ENCODE results near the gene SLC26A1. TPM values are rescaled to one million over a fixed set of nuclear protein-coding genes. Genes with fewer than 3 reads are reported as not detected.

SLC26A1 gene
- total and polyA plus RNA-seq, 2 of the 13 experiments (the other 11 are each of a cell fraction or from before 2014, with no cell fraction given) = 5.4 to 22.9 TPM

GRCh38 chr4:952881-953573, 40.2 kb downstream of the SLC26A1 start:
- in situ Hi-C loops (cut with HindIII; ENCODE audit: extremely low pct_ligation_motif_present, low pct_unique_long_range_greater_than_20kb) (no loop called here), intact Hi-C loops (cut with micrococcal nuclease; ENCODE audit: unreplicated experiment) (no loop called here)
- Histone ChIP-seq H3K27ac (ENCODE audit: extremely low read length, insufficient read depth, low read length) (no peak overlapping the region), H3K9ac (ENCODE audit: insufficient read depth, low read depth, low read length) (no peak overlapping the region), H4K20me1 (ENCODE audit: insufficient read depth, low read length) (no peaks in the 10 kb centered on the region), H3K9me3 (ENCODE audit: low read length) (no peaks in the 10 kb centered on the region), H2AFZ (ENCODE audit: low read length) (no peak overlapping the region), H3K4me1 (ENCODE audit: insufficient read depth, low read length) (peaks cover 7% of the 10 kb centered on the region; the same call in 1 of the 2 replicates), H3K36me3 (replicated peaks in 1 of 2; ENCODE audit: control insufficient read depth in 1 of 2, insufficient read depth in 2 of 2, low read length in 2 of 2) (no peaks in the 10 kb centered on the region), H3K4me3 (replicated peaks in 1 of 3; ENCODE audit: insufficient read depth in 1 of 3, low read depth in 2 of 3, low read length in 3 of 3) (no peak overlapping the region), H3K27me3 (ENCODE audit: control insufficient read depth in 1 of 2, insufficient read depth in 2 of 2, low read length in 2 of 2) (no peaks in the 10 kb centered on the region), H3K4me2 (ENCODE audit: low read depth, low read length) (no peak overlapping the region), H3K79me2 (ENCODE audit: insufficient read depth, low read length) (no peaks in the 10 kb centered on the region)
- FAIRE-seq (no peak), DNase-seq (ENCODE audit: low spot score) (no peak), ATAC-seq (no peak)
- POLR2A ChIA-PET = no interaction called here
- no TSS peak for BruUV-seq (replicated peaks)
- WGBS (ENCODE audit: low lambda C conversion rate) = 95% methylated on average over 27 of the region's 28 CpGs
- CTCF ChIA-PET (ENCODE audit: low intra/inter-chr PET ratio, low total read pairs) = no interaction called here
- no peak for TF ChIP-seq ASH2L (IDR thresholded peaks at IDR 0.05; ENCODE audit: insufficient read length, low read depth, low read length)
- no peak for TF ChIP-seq PTBP1 (IDR thresholded peaks at IDR 0.05; ENCODE audit: low read depth, low read length, poor library complexity, severe bottlenecking)
- TF ChIP-seq AGO2 (optimal IDR thresholded peaks at IDR 0.05; ENCODE audit: low read depth, low read length) = no peak
- TF ChIP-seq CSRNP1 (CRISPR knock-in tag; IDR thresholded peaks at IDR 0.05) = no peak
- TF ChIP-seq NKX3-1 (CRISPR knock-in tag; IDR thresholded peaks at IDR 0.05) = no peak
- no peak for TF ChIP-seq ZNF770 (CRISPR knock-in tag; IDR thresholded peaks at IDR 0.05)
- TF ChIP-seq MXD1 (CRISPR knock-in tag; IDR thresholded peaks at IDR 0.05) = no peak
- no peak for TF ChIP-seq ZNF670 (CRISPR knock-in tag; IDR thresholded peaks at IDR 0.05; ENCODE audit: borderline replicate concordance)
- TF ChIP-seq MATR3 (CRISPR knock-in tag; IDR thresholded peaks at IDR 0.05) = no peak
- TF ChIP-seq FOXK1 (CRISPR knock-in tag; IDR thresholded peaks at IDR 0.05; ENCODE audit: borderline replicate concordance, low read depth) = no peak
- no peak for TF ChIP-seq ZNF740 (CRISPR knock-in tag; IDR thresholded peaks at IDR 0.05)
- no peak for TF ChIP-seq RXRA (CRISPR knock-in tag; IDR thresholded peaks at IDR 0.05)
- TF ChIP-seq ZNF609 (CRISPR knock-in tag; IDR thresholded peaks at IDR 0.05; ENCODE audit: borderline replicate concordance) = no peak
- TF ChIP-seq XBP1 (CRISPR knock-in tag; IDR thresholded peaks at IDR 0.05) = no peak

All from HepG2 (cell line).